NCI-H1694 (cell line): ENCODE measurements around the gene RAP1A.
"Not testable (repeated sequence)": the region's sequence is repeated elsewhere in the genome, so short reads cannot be mapped to it uniquely, and the experiment has no call there.

Experiments
- DNase-seq: peaks from one replicate; lab custom pipeline; 2025; lab: John Stamatoyannopoulos, UW

The RAP1A gene

GRCh38 chr1:111629190-111629954 lies 9.8 kb downstream of the RAP1A start:
- no peak for DNase-seq

- DNase-seq, result no peak
Measured at GRCh38 chr1:111630567-111630966, 11.0 kb downstream of the RAP1A start.

- DNase-seq, result no peak
Measured at GRCh38 chr1:111631502-111631901, 11.9 kb downstream of the RAP1A start.

- DNase-seq, result not testable (repeated sequence)
Measured at GRCh38 chr1:111632771-111633170, 13.2 kb downstream of the RAP1A start.

GRCh38 chr1:111633736-111634247 lies 14.2 kb downstream of the RAP1A start:
- DNase-seq, result no peak

- no peak for DNase-seq
Measured at GRCh38 chr1:111635324-111636009, 15.9 kb downstream of the RAP1A start.

- no peak for DNase-seq
Measured at GRCh38 chr1:111638320-111638719, 18.7 kb downstream of the RAP1A start.

GRCh38 chr1:111639602-111640198 lies 20.1 kb downstream of the RAP1A start:
- no peak for DNase-seq

GRCh38 chr1:111643097-111643496 lies 23.5 kb downstream of the RAP1A start:
- no peak for DNase-seq

- DNase-seq, result no peak
Measured at GRCh38 chr1:111643696-111644095, 24.1 kb downstream of the RAP1A start.

GRCh38 chr1:111644506-111644905 lies 24.9 kb downstream of the RAP1A start:
- no peak for DNase-seq

GRCh38 chr1:111647736-111648135 lies 28.1 kb downstream of the RAP1A start:
- DNase-seq, result no peak

GRCh38 chr1:111648806-111649205 lies 29.2 kb downstream of the RAP1A start:
- no peak for DNase-seq

- DNase-seq, result no peak
Measured at GRCh38 chr1:111649227-111649626, 29.6 kb downstream of the RAP1A start.

GRCh38 chr1:111649648-111650047 lies 30.1 kb downstream of the RAP1A start:
- DNase-seq, result no peak

GRCh38 chr1:111653709-111654108 lies 34.1 kb downstream of the RAP1A start:
- no peak for DNase-seq

GRCh38 chr1:111654839-111655238 lies 35.2 kb downstream of the RAP1A start:
- DNase-seq, result no peak

GRCh38 chr1:111656086-111657017 lies 36.8 kb downstream of the RAP1A start:
- no peak for DNase-seq

- no peak for DNase-seq
Measured at GRCh38 chr1:111658622-111659021, 39.0 kb downstream of the RAP1A start.

- no peak for DNase-seq
Measured at GRCh38 chr1:111660204-111661150, 40.9 kb downstream of the RAP1A start.

- DNase-seq, result no peak
Measured at GRCh38 chr1:111664652-111665051, 45.1 kb downstream of the RAP1A start.
